HEK293T (cell line): ENCODE data around the gene CELF6.

ENCODE experiments used
- ARNT ChIP-seq: fragments of 450-650 bp; IDR thresholded peaks from 2 replicates; pipeline ENCODE4 v1.6.1; 2017; ENCODE audit warnings: mild to moderate bottlenecking
- BHLHE40 ChIP-seq: fragments of 450-650 bp; IDR thresholded peaks from 2 replicates; pipeline ENCODE4 v1.6.1; 2016; ENCODE audit warnings: mild to moderate bottlenecking, moderate library complexity, borderline replicate concordance
- CTBP1 ChIP-seq: fragments of 450-650 bp; IDR thresholded peaks from 2 replicates; pipeline ENCODE4 v1.6.1; 2016; ENCODE audit warnings: borderline replicate concordance
- ELF4 ChIP-seq: fragments of 450-650 bp; IDR thresholded peaks from 2 replicates; pipeline ENCODE4 v1.6.1; 2017; ENCODE audit warnings: antibody characterized with exemption
- FOXK2 ChIP-seq: fragments of 450-650 bp; IDR thresholded peaks from 2 replicates; pipeline ENCODE4 v1.6.1; 2016; ENCODE audit warnings: mild to moderate bottlenecking
- FOXM1 ChIP-seq: fragments of 450-650 bp; IDR thresholded peaks from 2 replicates; pipeline ENCODE4 v1.6.1; 2017; ENCODE audit warnings: mild to moderate bottlenecking, borderline replicate concordance
- HDGF ChIP-seq: fragments of 450-650 bp; IDR thresholded peaks from 2 replicates; pipeline ENCODE4 v1.6.1; 2017; ENCODE audit warnings: antibody characterized with exemption, borderline replicate concordance
- LEF1 ChIP-seq: fragments of 450-650 bp; IDR thresholded peaks from 2 replicates; pipeline ENCODE4 v1.6.1; 2017; ENCODE audit warnings: mild to moderate bottlenecking, borderline replicate concordance
- NFRKB ChIP-seq: fragments of 450-650 bp; IDR thresholded peaks from 2 replicates; pipeline ENCODE4 v1.6.1; 2016; ENCODE audit warnings: mild to moderate bottlenecking, moderate library complexity
- PKNOX1 ChIP-seq: fragments of 450-650 bp; IDR thresholded peaks from 2 replicates; pipeline ENCODE4 v1.6.1; 2016
- SP1 ChIP-seq: fragments of 450-650 bp; IDR thresholded peaks from 2 replicates; pipeline ENCODE4 v1.6.1; 2017
- SUZ12 ChIP-seq: fragments of 450-650 bp; IDR thresholded peaks from 2 replicates; pipeline ENCODE4 v1.6.1; 2016; ENCODE audit warnings: mild to moderate bottlenecking
- TARDBP ChIP-seq: fragments of 450-650 bp; IDR thresholded peaks from 2 replicates; pipeline ENCODE4 v1.6.1; 2016

- TF ChIP-seq ELF4: no peak
- TF ChIP-seq HDGF: no peak
- TF ChIP-seq LEF1: no peak
- TF ChIP-seq FOXM1: no peak
- TF ChIP-seq ARNT: no peak
- TF ChIP-seq SUZ12: no peak
- TF ChIP-seq NFRKB: no peak
- TF ChIP-seq PKNOX1: no peak
- no peak for TF ChIP-seq FOXK2
- no peak for TF ChIP-seq CTBP1
- TF ChIP-seq BHLHE40: no peak
- TF ChIP-seq SP1: no peak
- TF ChIP-seq TARDBP: no peak
Observed at GRCh38 chr15:72338617-72339321, 18.8 kb upstream of the CELF6 start.
